SIG-M5 (cell line): ENCODE results near the gene DYNC1I2.

Source experiments
- DNase-seq: peaks from one replicate; lab custom pipeline; 2025; lab: John Stamatoyannopoulos, UW

Gene DYNC1I2

DNA sequence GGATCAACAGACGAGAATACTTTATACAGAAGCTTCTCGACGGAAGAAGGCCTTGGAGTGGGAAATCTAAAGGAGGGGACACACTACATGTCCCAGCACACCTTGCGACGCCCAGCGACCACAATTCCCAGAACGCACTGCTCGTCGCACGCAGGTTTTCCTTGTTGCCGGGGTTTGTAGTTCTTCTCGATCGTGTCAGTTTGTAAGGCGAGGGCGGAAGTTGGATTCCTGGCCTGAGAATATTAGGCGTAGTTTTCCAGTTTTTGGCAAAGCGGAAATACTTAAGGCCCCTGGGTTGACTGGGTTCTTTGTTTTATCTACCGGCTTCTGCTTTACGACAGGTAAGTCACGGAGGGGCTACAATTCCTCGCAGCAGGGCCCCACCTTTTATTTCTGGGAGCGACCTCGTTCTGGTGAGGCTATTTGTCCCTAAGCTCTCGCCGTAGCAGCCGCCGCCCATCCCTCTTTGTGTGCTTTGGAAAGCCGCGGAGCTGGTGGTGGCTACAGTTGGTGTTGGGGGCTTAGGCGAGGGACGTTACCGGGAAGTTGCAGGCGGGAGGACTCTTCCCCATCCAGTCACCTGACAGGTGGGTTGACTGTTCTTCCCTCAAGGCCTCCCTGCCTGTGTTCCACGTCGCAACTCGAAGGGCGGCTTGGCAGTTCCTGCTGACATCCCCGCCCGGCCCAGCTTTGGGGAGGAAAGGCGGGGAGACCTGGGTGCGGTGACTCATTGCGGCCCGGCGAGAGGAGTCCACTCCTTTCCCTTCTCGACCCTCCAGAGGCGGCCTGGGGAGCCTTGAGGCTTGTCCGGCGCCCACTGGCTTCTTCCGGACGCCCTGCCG is at the start of gene DYNC1I2:
Gene DYNC1I2, plus strand, starts transcription at position 183 of the 842 bp plus-strand sequence. CDS start 2,687 bp downstream, outside the sequence.
- DNase-seq = peak; percentile 81

GRCh38 chr2:171651667-171652415 is 35.4 kb upstream of the DYNC1I2 start:
- DNase-seq = no peak

DNA sequence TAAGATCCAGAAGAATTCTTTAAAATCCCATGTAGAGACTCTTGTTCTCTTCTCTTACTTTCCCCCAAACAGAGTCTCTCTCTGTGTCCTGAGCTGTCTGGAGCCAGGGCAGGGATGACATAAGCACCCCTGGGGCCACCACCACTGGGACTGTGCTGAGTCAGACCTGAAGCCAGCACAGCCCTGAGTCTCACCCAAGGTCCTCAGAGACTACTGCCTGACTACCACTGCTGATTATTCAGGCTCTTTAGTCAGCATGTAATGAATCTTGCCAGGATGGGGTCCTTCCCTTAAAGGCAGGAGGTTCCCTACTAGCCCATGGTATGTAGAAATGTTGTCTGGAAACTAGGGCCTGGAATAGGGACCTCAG is 34.9 kb upstream of the DYNC1I2 start:
- DNase-seq = no peak

- DNase-seq = peak; percentile 76
Measured at GRCh38 chr2:171655586-171655985, 31.7 kb upstream of the DYNC1I2 start.

DNA sequence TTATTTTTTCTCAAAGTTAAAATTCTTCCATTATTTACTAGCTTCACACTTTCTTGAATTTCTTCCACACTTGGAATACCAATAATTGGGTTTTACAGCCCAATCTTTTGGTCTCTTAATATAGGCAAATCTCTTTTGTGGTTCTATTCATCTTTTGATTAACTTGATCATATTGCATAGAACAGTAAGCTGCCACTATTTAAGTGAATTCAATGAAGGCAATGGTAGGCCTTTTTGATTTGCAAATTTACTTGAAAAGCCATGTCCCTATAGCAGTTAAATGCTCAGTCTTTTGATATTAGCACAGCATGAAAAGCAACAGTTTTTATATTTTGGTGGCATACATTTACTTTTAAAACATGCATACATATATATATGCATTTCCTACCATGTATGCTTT is 20.2 kb upstream of the DYNC1I2 start:
- DNase-seq = no peak

DNA sequence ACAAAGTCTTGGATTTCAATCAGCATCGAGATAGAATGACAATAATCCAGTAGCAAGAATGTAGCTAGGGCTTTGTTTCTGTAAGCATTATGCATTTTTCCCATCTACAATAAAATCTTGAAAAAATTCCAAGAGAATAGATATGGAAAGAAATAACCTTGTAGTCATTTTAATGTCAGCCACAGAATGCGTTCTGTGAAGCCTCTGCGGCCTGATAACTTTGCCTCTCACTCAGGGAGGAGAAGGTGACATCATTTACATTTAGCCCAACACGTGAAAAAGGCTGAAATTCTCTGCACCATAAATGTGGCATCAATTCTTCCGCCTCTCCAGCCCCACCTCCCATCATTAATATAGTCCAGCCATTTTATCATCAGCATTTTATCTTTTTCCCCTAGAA is 19.1 kb upstream of the DYNC1I2 start:
- DNase-seq = no peak

- DNase-seq = no peak
Measured at GRCh38 chr2:171669121-171669520, 18.1 kb upstream of the DYNC1I2 start.

DNA sequence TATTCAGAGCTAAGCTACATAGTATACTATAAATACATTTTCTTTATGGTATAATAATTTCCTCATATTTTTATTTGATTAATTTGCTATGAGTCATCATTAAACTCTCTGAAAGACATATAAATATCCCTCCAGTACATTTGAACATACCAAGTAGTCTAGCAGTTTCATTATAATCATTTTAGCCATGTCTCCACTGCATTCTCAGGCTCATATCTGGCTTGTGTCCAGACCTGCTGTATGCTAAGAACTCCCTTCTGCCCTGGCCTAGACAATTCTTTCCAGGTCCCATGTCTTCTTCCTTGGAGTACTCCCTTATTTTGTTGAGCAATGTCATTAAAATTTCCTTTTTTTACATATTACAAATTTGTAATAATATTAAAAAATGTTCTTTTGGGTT is 16.6 kb upstream of the DYNC1I2 start:
- DNase-seq = no peak

- DNase-seq = no peak
Measured at GRCh38 chr2:171671867-171672266, 15.4 kb upstream of the DYNC1I2 start.

DNA sequence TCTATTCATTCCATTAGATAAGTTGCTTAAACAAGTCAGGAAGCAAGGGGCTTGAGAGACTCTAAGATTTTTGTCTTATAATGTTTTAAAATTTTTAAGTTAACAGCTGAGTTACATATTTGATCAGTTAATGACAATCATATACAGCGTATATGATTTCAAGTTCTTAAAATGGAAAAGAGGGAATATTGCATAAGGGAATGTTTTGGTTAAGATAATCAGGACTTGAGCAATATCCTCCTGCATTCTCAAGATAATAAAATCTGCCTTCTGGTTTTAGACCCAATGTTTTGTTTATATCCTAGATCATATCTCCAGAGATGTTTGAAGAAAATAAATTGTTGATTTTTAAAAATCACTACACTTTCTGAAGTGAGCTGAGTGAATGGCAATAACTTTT is 13.4 kb upstream of the DYNC1I2 start:
- no peak for DNase-seq

DNA sequence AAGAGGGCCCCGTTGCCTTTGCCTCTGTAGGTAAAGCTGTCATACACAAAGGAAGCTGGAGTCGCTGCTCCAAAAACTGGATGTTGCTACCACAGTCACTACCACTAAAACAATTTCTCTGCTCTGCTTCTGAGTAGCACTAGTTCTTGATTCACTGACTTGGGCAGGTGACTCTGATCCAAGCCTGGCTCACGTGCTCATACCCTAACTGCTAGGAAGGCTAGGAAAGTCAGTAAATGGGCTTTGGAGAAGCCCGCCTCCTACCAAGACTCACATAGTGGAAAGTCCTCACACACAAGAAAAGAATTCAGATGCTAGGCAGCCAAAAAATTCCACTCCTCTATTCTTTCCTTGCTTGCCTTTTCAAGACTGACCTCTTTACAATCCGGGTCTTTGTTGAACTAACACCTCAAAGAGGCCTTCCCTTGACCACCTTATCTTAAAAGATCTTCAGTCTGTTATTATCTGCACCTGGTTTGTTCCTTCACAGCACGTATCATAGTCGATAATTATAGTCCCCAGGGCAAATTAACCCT is 11.4 kb upstream of the DYNC1I2 start:
- no peak for DNase-seq

DNA sequence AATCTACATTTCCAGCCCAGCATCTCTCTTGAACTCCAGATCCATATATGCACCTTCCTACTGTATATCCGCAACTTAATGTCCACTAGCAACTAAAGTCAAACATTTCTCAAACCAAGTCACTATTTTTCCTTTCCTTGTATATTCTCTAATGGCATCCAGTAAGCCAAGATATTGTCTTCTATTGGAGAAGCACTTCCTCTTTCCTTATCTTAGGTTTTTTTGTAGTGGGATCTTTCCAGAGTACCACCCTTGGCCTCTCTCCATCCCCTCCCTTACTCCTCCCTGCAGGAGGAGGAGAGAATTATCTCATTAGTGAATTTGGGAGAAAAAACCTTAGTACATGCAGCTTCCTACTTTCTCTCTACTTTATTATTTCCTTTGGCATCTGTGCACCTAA is 8.7 kb upstream of the DYNC1I2 start:
- DNase-seq = no peak

- DNase-seq = no peak
Measured at GRCh38 chr2:171688129-171688465, 828 bp downstream of the DYNC1I2 start.

DNA sequence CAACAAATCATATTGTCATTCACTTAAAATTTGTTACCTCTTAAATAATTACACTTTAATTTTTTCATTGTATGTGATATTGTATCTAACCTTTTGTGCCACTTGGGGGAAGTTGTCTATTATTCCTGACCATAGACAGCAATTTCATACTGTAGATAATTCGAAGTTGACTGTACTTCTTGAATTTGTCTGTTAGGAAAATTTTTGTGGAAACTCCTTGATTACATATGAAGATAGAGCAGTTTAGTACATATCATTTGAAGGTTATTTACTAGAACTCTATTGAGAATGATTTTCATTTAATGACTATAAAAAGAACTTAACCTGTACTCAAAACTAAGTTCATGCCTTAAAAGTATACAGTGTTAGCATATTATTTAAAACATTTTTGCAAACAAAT is 5.1 kb downstream of the DYNC1I2 start:
- no peak for DNase-seq

GRCh38 chr2:171702781-171703556 is 15.7 kb downstream of the DYNC1I2 start:
- no peak for DNase-seq

DNA sequence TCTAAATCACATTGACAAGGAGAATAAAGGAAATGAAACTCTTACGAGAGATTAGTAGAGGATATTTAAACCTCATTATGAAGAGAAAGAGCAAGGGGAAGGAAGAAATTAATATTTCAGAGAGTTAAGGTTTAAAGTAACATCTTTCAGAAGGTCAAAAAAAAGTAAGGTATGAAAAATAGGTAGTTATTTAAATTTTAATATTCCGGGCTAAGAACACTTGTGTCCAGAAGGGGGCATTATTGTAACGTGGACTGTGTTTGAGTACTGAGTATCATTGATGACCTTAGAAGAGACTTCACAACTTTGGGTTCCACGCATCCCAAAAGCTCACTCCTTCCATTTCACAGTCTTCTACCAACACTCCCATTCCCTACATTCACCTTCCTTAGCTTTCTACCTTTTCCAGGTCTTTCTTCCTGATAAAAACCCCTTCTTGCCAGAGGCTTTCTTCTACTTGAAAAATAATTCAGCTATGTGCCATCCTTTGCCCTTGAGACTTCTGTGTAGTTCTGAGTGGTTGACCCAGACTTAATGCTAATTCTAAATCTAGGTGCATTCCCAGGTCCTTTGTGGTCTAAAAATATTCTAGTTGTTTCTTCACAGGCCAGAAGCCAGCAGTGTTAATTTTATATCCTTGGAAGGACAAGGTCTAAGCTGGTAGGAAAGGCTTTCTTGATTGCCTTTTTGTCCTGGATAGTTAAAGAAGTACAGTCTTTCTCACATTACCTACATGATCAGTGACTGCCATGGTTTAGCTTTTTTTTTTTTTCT is 16.5 kb downstream of the DYNC1I2 start:
- DNase-seq = no peak

DNA sequence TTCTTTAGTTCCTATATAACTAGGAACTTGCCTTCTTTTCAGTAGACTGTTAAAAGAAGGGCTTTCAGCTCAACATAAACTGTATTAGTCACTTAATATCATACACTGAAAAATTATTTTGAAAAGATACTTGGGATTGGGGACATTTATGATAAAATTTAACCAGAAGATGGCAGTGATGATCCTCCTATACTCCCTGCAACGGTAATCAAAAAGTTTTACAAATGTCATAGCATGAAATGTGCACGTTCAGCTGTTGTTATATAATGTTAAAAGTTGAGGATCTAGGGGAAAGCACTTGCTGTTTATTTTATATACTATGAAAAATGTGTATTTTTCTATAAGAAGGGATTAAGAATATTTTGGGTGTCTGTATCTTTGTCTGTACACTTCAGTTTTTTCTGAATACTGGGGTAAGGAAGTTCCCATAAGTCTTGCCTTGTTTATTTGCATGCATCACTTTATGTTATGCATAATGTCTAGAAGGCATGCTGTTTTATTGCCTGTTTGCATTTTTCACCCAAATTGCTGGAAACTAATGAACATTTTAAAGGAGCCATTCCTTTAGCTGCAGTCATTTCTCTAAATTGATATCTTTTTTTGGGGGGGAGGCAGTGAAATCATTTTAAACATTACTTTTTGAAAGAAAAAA is 19.0 kb downstream of the DYNC1I2 start:
- DNase-seq = no peak

- DNase-seq = no peak
Measured at GRCh38 chr2:171707752-171708151, 20.5 kb downstream of the DYNC1I2 start.

GRCh38 chr2:171709011-171709685 is 21.9 kb downstream of the DYNC1I2 start:
- no peak for DNase-seq

GRCh38 chr2:171711351-171711750 is 24.1 kb downstream of the DYNC1I2 start:
- no peak for DNase-seq

DNA sequence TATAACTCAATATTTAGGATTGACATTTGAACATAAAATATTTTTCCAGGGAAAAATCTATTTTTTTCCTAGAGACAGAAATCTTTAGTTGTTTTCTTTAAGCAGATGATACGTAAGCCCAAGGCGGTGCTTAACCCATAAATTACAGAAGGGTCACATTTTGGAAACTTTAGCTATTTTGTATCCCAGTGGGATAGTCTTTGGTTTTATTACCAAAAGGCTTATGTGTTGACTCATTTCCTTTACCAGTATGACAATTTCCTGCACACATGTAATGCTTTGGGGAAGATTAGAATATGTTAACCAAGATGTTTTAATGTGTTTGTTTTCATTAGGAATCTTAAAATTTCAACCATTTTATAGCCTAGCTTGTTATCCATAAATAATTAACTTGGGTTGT is 24.8 kb downstream of the DYNC1I2 start:
- no peak for DNase-seq
